ENCODE data around the gene RIPOR3.
A peak's percentile ranks its signal among the peaks of the same experiment; 100 is the strongest.
"Not testable (repeated sequence)": the region's sequence is repeated elsewhere in the genome, so short reads cannot be mapped to it uniquely, and the experiment has no call there.

The RIPOR3 gene

GRCh38 chr20:50676858-50677257 is 14.5 kb downstream of the RIPOR3 start:
- peak overlapping the region; percentile 35 to 46 for H3K18ac ChIP-seq (ENCODE audit: low read depth in 1 of 2, low read length in 2 of 2)
- H3K79me1 ChIP-seq (replicated peaks; ENCODE audit: low read length, poor library complexity, severe bottlenecking): peaks cover 19% of the 10 kb centered on the region
- no peak overlapping the region for H2BK5ac ChIP-seq (ENCODE audit: low read depth, low read length, poor library complexity, severe bottlenecking)
- peaks cover 5 to 18% of the 10 kb centered on the region in 2 experiments for H3K36me3 ChIP-seq (ENCODE audit: control insufficient read depth in 1 of 2, insufficient read depth in 2 of 2, low read depth in 1 of 2, low read length in 2 of 2)
- H3K23ac ChIP-seq (ENCODE audit: low read length in 2 of 2): no peak overlapping the region
- no peak overlapping the region for H2AFZ ChIP-seq (ENCODE audit: low read depth, low read length)
- H3K27ac ChIP-seq (ENCODE audit: low read length, poor library complexity, severe bottlenecking): no peak overlapping the region
- H3K27me3 ChIP-seq (ENCODE audit: control insufficient read depth in 1 of 2, insufficient read depth in 1 of 2, low read length in 2 of 2): no peaks in the 10 kb centered on the region
- no peaks in the 10 kb centered on the region for H3K9me3 ChIP-seq (ENCODE audit: control insufficient read depth, low read length)
- peak overlapping the region; percentile 63 to 84 for H2BK12ac ChIP-seq (ENCODE audit: low read length in 2 of 2)
- no peak overlapping the region for H3K4ac ChIP-seq (ENCODE audit: low read depth in 1 of 2, low read length in 2 of 2)
- no peak overlapping the region for H3K4me3 ChIP-seq (ENCODE audit: insufficient read depth in 1 of 2, low read depth in 1 of 2, low read length in 2 of 2)
- 96% methylated on average over 4 of the region's 4 CpGs for WGBS
- peaks cover 48% of the 10 kb centered on the region for H3K4me1 ChIP-seq (ENCODE audit: control insufficient read depth, insufficient read depth, low read depth, low read length)
- H4K91ac ChIP-seq (ENCODE audit: low read length): no peak overlapping the region
- H3K14ac ChIP-seq (ENCODE audit: low read length in 2 of 2): no peak overlapping the region
- H2AK5ac ChIP-seq (ENCODE audit: low read length, severe bottlenecking): peak overlapping the region; percentile 68
- H3K4me2 ChIP-seq (ENCODE audit: low read length, poor library complexity, severe bottlenecking): no peak overlapping the region
- H3K9ac ChIP-seq (ENCODE audit: low read length): no peak overlapping the region
- no peak overlapping the region for H4K8ac ChIP-seq (ENCODE audit: low read length)
- DNase-seq: no peak
- H2BK15ac ChIP-seq (ENCODE audit: low read depth, poor library complexity, severe bottlenecking): no peak overlapping the region
- H2BK120ac ChIP-seq (ENCODE audit: low read depth, low read length): no peak overlapping the region

GRCh38 chr20:50676377-50676731 is 15.0 kb downstream of the RIPOR3 start:
- peak overlapping the region; percentile 1 for H4K91ac ChIP-seq (ENCODE audit: low read length)
- not testable (repeated sequence) for DNase-seq; H3K27me3 ChIP-seq (ENCODE audit: control insufficient read depth in 1 of 2, insufficient read depth in 1 of 2, low read length in 2 of 2); H2BK5ac ChIP-seq (ENCODE audit: low read depth, low read length, poor library complexity, severe bottlenecking); H2BK12ac ChIP-seq (ENCODE audit: low read length in 2 of 2); H3K4me3 ChIP-seq (ENCODE audit: insufficient read depth in 1 of 2, low read depth in 1 of 2, low read length in 2 of 2); H2AFZ ChIP-seq (ENCODE audit: low read depth, low read length); H2AK5ac ChIP-seq (ENCODE audit: low read length, severe bottlenecking); H3K14ac ChIP-seq (ENCODE audit: low read length in 2 of 2); H2BK15ac ChIP-seq (ENCODE audit: low read depth, poor library complexity, severe bottlenecking); H2BK120ac ChIP-seq (ENCODE audit: low read depth, low read length); H4K8ac ChIP-seq (ENCODE audit: low read length); H3K23ac ChIP-seq (ENCODE audit: low read length in 2 of 2); H3K4ac ChIP-seq (ENCODE audit: low read depth in 1 of 2, low read length in 2 of 2); H3K4me2 ChIP-seq (ENCODE audit: low read length, poor library complexity, severe bottlenecking); H3K9ac ChIP-seq (ENCODE audit: low read length); H3K9me3 ChIP-seq (ENCODE audit: control insufficient read depth, low read length)
- 79% methylated on average over 3 of the region's 3 CpGs for WGBS
- H3K27ac ChIP-seq (ENCODE audit: low read length, poor library complexity, severe bottlenecking): peak overlapping the region; percentile 51
- H3K36me3 ChIP-seq (ENCODE audit: control insufficient read depth in 1 of 2, insufficient read depth in 2 of 2, low read depth in 1 of 2, low read length in 2 of 2): peaks cover 5 to 13% of the 10 kb centered on the region in 2 experiments
- H3K4me1 ChIP-seq (ENCODE audit: control insufficient read depth, insufficient read depth, low read depth, low read length): peaks cover 44% of the 10 kb centered on the region
- H3K79me1 ChIP-seq (replicated peaks; ENCODE audit: low read length, poor library complexity, severe bottlenecking): peaks cover 19% of the 10 kb centered on the region
- H3K18ac ChIP-seq (ENCODE audit: low read depth in 1 of 2, low read length in 2 of 2): peak overlapping the region in 1 of 2 experiments; percentile 40

GRCh38 chr20:50675671-50676376 is 15.5 kb downstream of the RIPOR3 start:
- Histone ChIP-seq H2BK12ac (ENCODE audit: low read length in 2 of 2) (peak overlapping the region; percentile 50 to 99), H3K9ac (ENCODE audit: low read length) (no peak overlapping the region), H3K9me3 (ENCODE audit: control insufficient read depth, low read length) (no peaks in the 10 kb centered on the region), H3K23ac (ENCODE audit: low read length in 2 of 2) (no peak overlapping the region), H3K79me1 (replicated peaks; ENCODE audit: low read length, poor library complexity, severe bottlenecking) (peaks cover 19% of the 10 kb centered on the region), H3K18ac (ENCODE audit: low read depth in 1 of 2, low read length in 2 of 2) (peak overlapping the region; percentile 5 to 96), H2AK5ac (ENCODE audit: low read length, severe bottlenecking) (peak overlapping the region; percentile 69), H4K8ac (ENCODE audit: low read length) (peak overlapping the region; percentile 99), H3K27me3 (ENCODE audit: control insufficient read depth in 1 of 2, insufficient read depth in 1 of 2, low read length in 2 of 2) (no peaks in the 10 kb centered on the region), H3K36me3 (ENCODE audit: control insufficient read depth in 1 of 2, insufficient read depth in 2 of 2, low read depth in 1 of 2, low read length in 2 of 2) (peaks cover 5 to 10% of the 10 kb centered on the region in 2 experiments), H4K91ac (ENCODE audit: low read length) (peak overlapping the region; percentile 97), H2BK120ac (ENCODE audit: low read depth, low read length) (peak overlapping the region; percentile 80), H3K14ac (ENCODE audit: low read length in 2 of 2) (peak overlapping the region in 1 of 2 experiments; percentile 12), H3K4me1 (ENCODE audit: control insufficient read depth, insufficient read depth, low read depth, low read length) (peaks cover 43% of the 10 kb centered on the region), H2BK5ac (ENCODE audit: low read depth, low read length, poor library complexity, severe bottlenecking) (no peak overlapping the region), H3K27ac (ENCODE audit: low read length, poor library complexity, severe bottlenecking) (peak overlapping the region; percentile 51), H3K4me3 (ENCODE audit: insufficient read depth in 1 of 2, low read depth in 1 of 2, low read length in 2 of 2) (no peak overlapping the region), H3K4ac (ENCODE audit: low read depth in 1 of 2, low read length in 2 of 2) (peak overlapping the region in 1 of 2 experiments; percentile 95), H2BK15ac (ENCODE audit: low read depth, poor library complexity, severe bottlenecking) (peak overlapping the region; percentile 89), H2AFZ (ENCODE audit: low read depth, low read length) (no peak overlapping the region), H3K4me2 (ENCODE audit: low read length, poor library complexity, severe bottlenecking) (no peak overlapping the region)
- DNase-seq: peak; percentile 58
- WGBS: 46% methylated on average over 9 of the region's 13 CpGs

GRCh38 chr20:50674138-50674825 is 17.1 kb downstream of the RIPOR3 start:
- H2AK5ac ChIP-seq (ENCODE audit: low read length, severe bottlenecking): peak overlapping the region; percentile 63
- no peak overlapping the region for H3K27ac ChIP-seq (ENCODE audit: low read length, poor library complexity, severe bottlenecking)
- no peak overlapping the region for H2BK15ac ChIP-seq (ENCODE audit: low read depth, poor library complexity, severe bottlenecking)
- H4K8ac ChIP-seq (ENCODE audit: low read length): no peak overlapping the region
- peaks cover 39% of the 10 kb centered on the region for H3K4me1 ChIP-seq (ENCODE audit: control insufficient read depth, insufficient read depth, low read depth, low read length)
- H2AFZ ChIP-seq (ENCODE audit: low read depth, low read length): no peak overlapping the region
- H3K4me3 ChIP-seq (ENCODE audit: insufficient read depth in 1 of 2, low read depth in 1 of 2, low read length in 2 of 2): peak overlapping the region in 1 of 2 experiments; percentile 2
- H3K79me1 ChIP-seq (replicated peaks; ENCODE audit: low read length, poor library complexity, severe bottlenecking): peaks cover 21% of the 10 kb centered on the region
- H3K4ac ChIP-seq (ENCODE audit: low read depth in 1 of 2, low read length in 2 of 2): peak overlapping the region; percentile 26 to 57
- H3K4me2 ChIP-seq (ENCODE audit: low read length, poor library complexity, severe bottlenecking): no peak overlapping the region
- peak overlapping the region; percentile 24 for H3K9ac ChIP-seq (ENCODE audit: low read length)
- no peak for DNase-seq
- H2BK5ac ChIP-seq (ENCODE audit: low read depth, low read length, poor library complexity, severe bottlenecking): no peak overlapping the region
- no peak overlapping the region for H3K23ac ChIP-seq (ENCODE audit: low read length in 2 of 2)
- H3K9me3 ChIP-seq (ENCODE audit: control insufficient read depth, low read length): no peaks in the 10 kb centered on the region
- peaks cover 5 to 10% of the 10 kb centered on the region in 2 experiments for H3K36me3 ChIP-seq (ENCODE audit: control insufficient read depth in 1 of 2, insufficient read depth in 2 of 2, low read depth in 1 of 2, low read length in 2 of 2)
- H4K91ac ChIP-seq (ENCODE audit: low read length): peak overlapping the region; percentile 58
- H3K27me3 ChIP-seq (ENCODE audit: control insufficient read depth in 1 of 2, insufficient read depth in 1 of 2, low read length in 2 of 2): no peaks in the 10 kb centered on the region
- peak overlapping the region; percentile 11 to 49 for H3K18ac ChIP-seq (ENCODE audit: low read depth in 1 of 2, low read length in 2 of 2)
- peak overlapping the region; percentile 13 for H2BK120ac ChIP-seq (ENCODE audit: low read depth, low read length)
- WGBS: 65% methylated on average over 2 of the region's 2 CpGs
- no peak overlapping the region for H3K14ac ChIP-seq (ENCODE audit: low read length in 2 of 2)
- H2BK12ac ChIP-seq (ENCODE audit: low read length in 2 of 2): peak overlapping the region; percentile 48 to 78

Data from mesenchymal stem cell (in vitro differentiated cells and primary cell).